GM12864 (cell line): ENCODE results near the gene HEATR5B.

Experiments
- DNase-seq: peaks from one replicate; pipeline ENCODE4 v3.0.0-alpha.2; 2011; ENCODE audit warnings: low read depth
- H3K4me3 ChIP-seq: 2 replicates; pipeline ENCODE4 v1.5.1; 2011; ENCODE audit warnings: mild to moderate bottlenecking, low read depth, low read length, control low read depth
- CTCF ChIP-seq: IDR thresholded peaks from 2 replicates; pipeline ENCODE4 v1.5.1; 2011; ENCODE audit warnings: low read depth, mild to moderate bottlenecking, moderate library complexity, low read length, control low read depth, inconsistent platforms; ENCODE audit errors: missing control alignments

The HEATR5B gene

GRCh38 chr2:36971990-36972389 lies 112.2 kb downstream of the HEATR5B start:
- no peak for DNase-seq
- no peak for TF ChIP-seq CTCF
- no peak overlapping the region for H3K4me3 ChIP-seq

- no peak for DNase-seq
- no peak for TF ChIP-seq CTCF
Observed at GRCh38 chr2:36967236-36967876, 116.8 kb downstream of the HEATR5B start.

GRCh38 chr2:36966370-36967235 lies 117.6 kb downstream of the HEATR5B start, which contains the start of gene STRN:
TSS of gene STRN (minus strand) at chr2:36966536. CDS start at chr2:36966463, 73 bp downstream.
- peak within 1 kb of the TSS; percentile 76 for H3K4me3 ChIP-seq
- no peak for TF ChIP-seq CTCF
- peak; percentile 91 for DNase-seq

More at GRCh38 chr2:36967236-36967876, 116.8 kb downstream of the HEATR5B start:
- H3K4me3 ChIP-seq = peak overlapping the region; percentile 67

- H3K4me3 ChIP-seq = peak overlapping the region; percentile 76
- DNase-seq = no peak
- TF ChIP-seq CTCF = no peak
Observed at GRCh38 chr2:36965751-36966369, 118.3 kb downstream of the HEATR5B start.

- H3K4me3 ChIP-seq = peak overlapping the region; percentile 76
- no peak for DNase-seq
- TF ChIP-seq CTCF = no peak
Observed at GRCh38 chr2:36965206-36965605, 119.0 kb downstream of the HEATR5B start.

GRCh38 chr2:36964496-36965058 lies 119.6 kb downstream of the HEATR5B start:
- TF ChIP-seq CTCF = no peak
- H3K4me3 ChIP-seq = peak overlapping the region; percentile 76; the same call in 1 of the 2 replicates
- no peak for DNase-seq
